NCI-H2171 treated with DMSO at 0.1 percent for 48 hours (cell line): ENCODE results near the gene STK32B.
"Not testable (repeated sequence)": the region's sequence is repeated elsewhere in the genome, so short reads cannot be mapped to it uniquely, and the experiment has no call there.

ENCODE experiments used
- DNase-seq: peaks from one replicate; lab custom pipeline; 2025; lab: John Stamatoyannopoulos, UW

The STK32B gene

GRCh38 chr4:5393911-5394513 lies 342.7 kb downstream of the STK32B start:
- DNase-seq, result no peak

DNA sequence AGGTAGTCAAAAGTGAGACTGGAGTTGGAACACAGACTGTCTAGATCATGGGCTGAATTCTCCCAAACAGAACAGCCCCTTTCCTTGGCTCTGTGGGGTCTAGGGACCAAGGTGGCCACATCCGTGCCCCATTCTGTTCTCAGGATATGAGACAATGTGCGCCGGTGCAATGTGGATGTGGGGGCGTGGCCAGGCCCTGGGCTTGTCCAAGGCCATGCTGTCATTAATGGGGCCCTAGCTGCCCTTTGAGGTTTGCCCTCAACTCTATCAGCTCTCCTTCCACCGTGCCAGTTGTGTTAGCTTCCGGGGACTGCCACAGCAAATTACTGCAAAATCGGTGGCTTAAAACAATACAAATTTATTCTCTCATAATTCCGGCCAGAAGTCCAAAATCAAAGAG lies 344.5 kb downstream of the STK32B start:
- no peak for DNase-seq

- DNase-seq, result no peak
These were observed 346.8 kb downstream of the STK32B start for GRCh38 chr4:5398056-5398455.

GRCh38 chr4:5399124-5399523 lies 347.8 kb downstream of the STK32B start:
- DNase-seq, result no peak

- no peak for DNase-seq
These were observed 348.6 kb downstream of the STK32B start for GRCh38 chr4:5399790-5400421.

DNA sequence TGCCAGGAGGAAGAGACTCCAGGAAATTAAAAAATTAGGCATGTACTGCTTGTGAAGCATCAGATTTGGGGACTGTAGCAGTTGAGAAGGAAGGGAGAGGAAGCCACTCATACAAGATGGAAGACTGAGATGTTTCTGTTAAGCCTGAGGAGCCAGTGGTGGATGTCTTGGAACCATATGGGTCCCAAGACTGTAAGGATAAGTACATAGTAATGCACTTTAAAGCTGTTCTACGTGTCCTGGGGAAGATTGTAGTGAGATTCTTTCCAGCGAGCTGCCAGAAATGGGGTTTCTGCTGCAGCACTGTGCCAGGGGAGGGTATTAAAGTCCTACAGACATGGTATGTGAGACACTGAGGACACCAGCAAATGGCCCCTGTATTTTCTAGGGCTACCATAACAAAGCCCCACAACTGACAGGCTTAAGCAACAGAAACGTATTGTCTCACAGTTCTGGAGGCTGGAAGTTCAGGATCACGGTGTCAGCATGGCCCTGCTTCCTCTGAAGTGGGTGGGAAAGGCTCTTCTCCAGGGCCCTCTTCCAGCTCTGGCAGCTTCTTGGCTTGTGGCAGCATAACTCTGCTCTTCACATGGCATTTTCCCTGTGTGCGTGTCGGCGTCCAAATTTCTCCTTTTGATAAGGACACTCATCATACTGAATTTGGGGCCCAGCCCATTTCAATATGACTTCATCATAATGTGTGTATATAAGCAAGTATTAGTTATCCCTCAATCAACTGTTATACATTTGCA lies 352.6 kb downstream of the STK32B start:
- no peak for DNase-seq

DNA sequence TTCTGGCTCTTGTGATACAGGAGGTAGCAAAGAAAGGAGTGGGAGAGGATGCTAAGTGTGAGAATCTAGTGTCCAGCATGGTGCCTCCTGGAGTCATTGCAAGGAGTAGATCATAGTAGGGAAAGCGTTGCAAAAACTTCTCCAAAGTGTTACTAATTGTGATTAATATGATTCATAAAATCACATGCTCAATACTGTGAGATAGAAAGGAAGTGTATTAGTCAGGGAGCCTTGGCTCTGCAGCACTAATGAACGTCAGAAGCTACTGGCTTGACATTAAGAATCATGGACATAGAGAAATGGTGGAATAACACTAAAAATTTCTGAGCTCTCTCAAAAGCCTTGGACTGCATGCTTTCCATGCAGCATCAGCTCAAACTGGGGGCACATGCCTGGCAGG lies 358.0 kb downstream of the STK32B start:
- no peak for DNase-seq

- DNase-seq, result no peak
These were observed 358.8 kb downstream of the STK32B start for GRCh38 chr4:5409972-5410618.

GRCh38 chr4:5412296-5412695 lies 361.0 kb downstream of the STK32B start:
- no peak for DNase-seq

GRCh38 chr4:5412751-5413150 lies 361.5 kb downstream of the STK32B start:
- no peak for DNase-seq

- DNase-seq, result no peak
These were observed 365.4 kb downstream of the STK32B start for GRCh38 chr4:5416637-5417036.

GRCh38 chr4:5420266-5420665 lies 369.0 kb downstream of the STK32B start:
- DNase-seq, result no peak

DNA sequence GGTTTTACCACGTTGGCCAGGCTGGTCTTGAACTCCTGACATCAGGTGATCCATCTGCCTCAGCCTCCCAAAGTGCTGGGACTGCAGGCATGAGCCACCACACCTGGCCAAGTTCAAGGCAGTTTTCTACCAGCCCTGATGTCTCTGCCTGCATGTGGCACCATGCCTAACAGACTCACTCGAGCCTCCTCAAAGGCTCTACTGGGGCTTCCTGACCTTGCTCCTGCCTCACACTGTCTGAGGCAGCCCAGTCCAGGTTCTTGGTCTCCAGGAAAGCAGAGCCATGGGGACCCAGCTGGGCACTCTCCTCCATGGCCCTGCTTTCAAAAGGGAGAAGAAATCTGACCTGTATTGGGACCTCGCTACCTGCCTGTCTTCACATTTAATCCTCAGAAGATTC lies 370.1 kb downstream of the STK32B start:
- no peak for DNase-seq

GRCh38 chr4:5422195-5422594 lies 370.9 kb downstream of the STK32B start:
- DNase-seq, result no peak

- DNase-seq, result no peak
These were observed 372.4 kb downstream of the STK32B start for GRCh38 chr4:5423670-5424069.

- no peak for DNase-seq
These were observed 372.9 kb downstream of the STK32B start for GRCh38 chr4:5424211-5424610.

DNA sequence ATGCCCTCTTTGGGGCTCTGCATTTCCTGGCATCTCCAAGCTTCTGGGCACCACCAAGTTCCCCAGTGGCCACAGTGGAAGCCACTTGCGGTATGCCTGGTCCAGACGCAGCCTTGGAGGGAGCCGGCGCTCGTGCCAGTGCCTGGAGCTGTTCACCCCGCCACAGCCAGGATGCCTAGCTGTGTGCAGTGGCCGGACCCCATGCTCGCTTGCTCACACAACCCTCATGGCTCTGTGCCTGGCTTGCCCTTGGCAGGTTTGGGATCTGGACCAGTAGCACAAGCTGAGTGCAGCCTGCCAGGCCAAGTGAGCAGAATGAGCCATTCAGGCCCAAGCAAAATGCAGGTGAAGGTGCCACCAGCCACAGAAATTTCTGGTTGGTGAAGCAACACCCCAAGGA lies 373.6 kb downstream of the STK32B start:
- no peak for DNase-seq

GRCh38 chr4:5429747-5430146 lies 378.5 kb downstream of the STK32B start:
- DNase-seq, result no peak

DNA sequence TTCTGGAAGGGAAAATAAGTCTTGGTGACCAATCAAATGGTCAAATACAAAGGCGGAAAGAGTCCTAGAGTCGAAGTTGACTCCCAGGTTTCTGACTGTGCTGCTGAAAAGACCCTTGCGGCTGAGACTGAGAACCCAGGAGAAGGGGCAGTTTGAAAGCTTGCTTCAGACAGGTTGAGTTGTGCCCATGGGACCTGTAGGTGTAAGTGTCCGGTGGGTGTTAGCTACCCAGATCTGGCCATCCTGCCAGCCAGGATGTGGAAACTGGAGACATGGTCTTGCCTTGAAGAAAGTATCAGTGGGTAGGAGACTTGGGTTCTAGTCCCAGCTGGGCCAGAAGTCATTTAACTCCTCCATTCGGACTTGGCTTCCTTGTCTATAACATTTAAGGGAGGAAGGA lies 381.9 kb downstream of the STK32B start:
- DNase-seq, result no peak

DNA sequence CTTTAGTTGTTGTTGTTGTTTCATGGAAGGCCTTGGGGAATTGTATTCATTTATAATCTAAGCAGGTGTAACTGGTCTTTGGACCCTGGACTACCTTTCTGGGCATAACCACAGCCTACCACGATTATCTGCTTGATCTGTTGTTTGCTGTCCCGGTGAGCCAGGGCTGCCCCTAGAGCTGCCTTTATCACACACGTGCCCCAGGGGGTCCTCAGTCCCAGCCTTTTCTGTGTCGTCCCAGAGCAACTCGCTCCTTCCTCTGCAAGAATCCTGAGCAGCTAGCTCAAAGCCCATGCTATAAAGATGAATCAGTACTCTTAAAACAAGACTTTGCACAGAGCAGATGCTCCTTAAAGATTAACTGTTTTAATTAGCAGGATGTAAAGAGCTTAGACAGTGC lies 383.9 kb downstream of the STK32B start:
- no peak for DNase-seq

DNA sequence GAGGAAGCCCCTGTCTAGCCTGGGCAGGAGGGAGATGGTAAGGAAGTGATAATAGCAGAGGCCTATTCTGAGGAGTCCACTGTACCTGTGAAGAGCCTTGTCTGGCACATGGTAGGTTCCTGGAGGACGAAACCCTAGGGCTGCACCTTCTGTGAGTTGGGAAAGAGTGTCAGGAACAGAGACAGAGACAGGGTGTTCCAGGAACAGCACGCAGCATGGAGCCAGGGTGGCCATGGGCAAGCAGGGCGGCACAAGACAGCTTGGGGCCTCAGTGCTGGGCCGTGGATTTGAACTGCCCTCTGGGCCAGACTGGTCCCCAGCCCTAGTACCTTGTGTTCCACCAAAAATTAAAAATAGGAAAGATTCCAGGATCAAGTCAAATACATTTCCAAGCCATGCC lies 384.5 kb downstream of the STK32B start:
- DNase-seq, result no peak

GRCh38 chr4:5443976-5444802 lies 392.9 kb downstream of the STK32B start:
- DNase-seq, result not testable (repeated sequence)
